Body of pancreas (tissue), 4 donors: ENCODE results near the gene SH3PXD2A.

Experiments
- CTCF ChIP-seq, 7 experiments: fragments of 450-650 bp in 4 of 7; fragments of 200-600 bp in 3 of 7; sonication (generic) in 3 of 7; IDR thresholded peaks; one replicate each; pipeline ENCODE4 v1.5.1; 2016 to 2019; ENCODE audit warnings: antibody characterized with exemption in 7 of 7
- POLR2A ChIP-seq, 3 donors: fragments of 450-650 bp; IDR thresholded peaks; one replicate each; pipeline ENCODE4 v1.6.1; 2016; ENCODE audit warnings: antibody characterized with exemption in 3 of 3, mild to moderate bottlenecking in 2 of 3

- TF ChIP-seq POLR2A (IDR thresholded peaks at IDR 0.05): no peak
- no peak for TF ChIP-seq CTCF (IDR thresholded peaks at IDR 0.05)
Observed at GRCh38 chr10:103769176-103769575, 86.2 kb downstream of the SH3PXD2A start.
